ENCODE measurements around the gene TCFL5. TPM values are rescaled to one million over a fixed set of nuclear protein-coding genes. Genes with fewer than 3 reads are reported as not detected.

TCFL5 gene
- total RNA-seq, 4 donors from 2014 or later: 15.3 to 26.6 (median 20.6) TPM

- Histone ChIP-seq H3K27me3 (no peaks in the 10 kb centered on the region), H3K4me3 (replicated peaks in 1 of 3) (peak overlapping the region in 1 of 3 donors; percentile 44), H3K36me3 (no peaks in the 10 kb centered on the region), H3K4me1 (peaks cover 24 to 70% of the 10 kb centered on the region in 2 donors), H3K27ac (peak overlapping the region; percentile 34 to 93 (median 63)), H3K9me3 (no peaks in the 10 kb centered on the region)
- WGBS, 2 donors: 35 to 59% methylated on average over 2 to 9 of the region's 36 CpGs
- no peak for TF ChIP-seq CTCF (IDR thresholded peaks at IDR 0.05)
- no peak for TF ChIP-seq POLR2A (IDR thresholded peaks at IDR 0.05)
- intact Hi-C loops (cut with DNase I): no loop called here
- DNase-seq: peak; percentile 59 to 75
Measured at GRCh38 chr20:62824476-62825332, 36.9 kb downstream of the TCFL5 start.

GRCh38 chr20:62823688-62824475 is 37.7 kb downstream of the TCFL5 start:
- peak; percentile 42 to 71 for DNase-seq
- H3K9me3 ChIP-seq: no peaks in the 10 kb centered on the region
- H3K27ac ChIP-seq: peak overlapping the region in 2 of 3 donors; percentile 63 to 93
- TF ChIP-seq CTCF (IDR thresholded peaks at IDR 0.05) (no peak), POLR2A (IDR thresholded peaks at IDR 0.05) (no peak)
- WGBS, 2 donors: 48 to 56% methylated on average over 5 to 24 of the region's 38 CpGs
- H3K4me3 ChIP-seq (replicated peaks in 1 of 3): peak overlapping the region in 1 of 3 donors; percentile 44
- intact Hi-C loops (cut with DNase I): no loop called here
- H3K36me3 ChIP-seq: no peaks in the 10 kb centered on the region
- H3K27me3 ChIP-seq: no peaks in the 10 kb centered on the region
- H3K4me1 ChIP-seq: peaks cover 31 to 70% of the 10 kb centered on the region in 2 donors

- Histone ChIP-seq H3K27ac (peak overlapping the region in 1 of 3 donors; percentile 93), H3K4me1 (peaks cover 35 to 70% of the 10 kb centered on the region in 2 donors)
- WGBS, 2 donors: 83 to 92% methylated on average over 22 to 24 of the region's 24 CpGs
Measured at GRCh38 chr20:62822788-62823651, 38.6 kb downstream of the TCFL5 start.

GRCh38 chr20:62822239-62822787 is 39.3 kb downstream of the TCFL5 start:
- no peak for DNase-seq
- Histone ChIP-seq H3K27me3 (no peaks in the 10 kb centered on the region), H3K27ac (peak overlapping the region in 1 of 3 donors; percentile 36), H3K4me3 (replicated peaks in 1 of 3) (no peak overlapping the region), H3K4me1 (peaks cover 28 to 70% of the 10 kb centered on the region in 2 donors), H3K36me3 (no peaks in the 10 kb centered on the region), H3K9me3 (no peaks in the 10 kb centered on the region)
- intact Hi-C loops (cut with DNase I): no loop called here
- TF ChIP-seq CTCF (IDR thresholded peaks at IDR 0.05) (no peak), POLR2A (IDR thresholded peaks at IDR 0.05) (no peak)
- WGBS, 2 donors: 75 to 93% methylated on average over 1 to 5 of the region's 7 CpGs

More at GRCh38 chr20:62822788-62823651, 38.6 kb downstream of the TCFL5 start:
- no peak overlapping the region for H3K4me3 ChIP-seq (replicated peaks in 1 of 3)
- TF ChIP-seq CTCF (IDR thresholded peaks at IDR 0.05) (peak in 2 of 6 experiments; percentile 5 to 28), POLR2A (IDR thresholded peaks at IDR 0.05) (no peak)
- DNase-seq: no peak
- no peaks in the 10 kb centered on the region for H3K36me3 ChIP-seq
- no peaks in the 10 kb centered on the region for H3K9me3 ChIP-seq
- intact Hi-C loops (cut with DNase I): no loop called here
- H3K27me3 ChIP-seq: no peaks in the 10 kb centered on the region
